IMR-90 (cell line): ENCODE results near the gene HVCN1. TPM values are rescaled to one million over a fixed set of nuclear protein-coding genes. Genes with fewer than 3 reads are reported as not detected.
A peak's percentile ranks its signal among the peaks of the same experiment; 100 is the strongest.

Source experiments
- ATAC-seq: fragments of 200-7000 bp; cut with Tn5 transposase; 2 replicates; pipeline ENCODE4 v1.9.1; 2020; ENCODE audit warnings: low read depth, mild to moderate bottlenecking, moderate library complexity
- BruUV-seq: library from RNA; stranded (reverse); fragments of 400-500 nt; replicated peaks from 2 replicates; lab custom pipeline; 2021; lab: Mats Ljungman, UMichigan
- CTCF ChIA-PET: fragments of 300-600 bp; formaldehyde crosslinking; extraction: SDS; loops from one replicate; lab custom pipeline; 2021; ENCODE audit warnings: antibody characterized with exemption; lab: Yijun Ruan, JAX
- POLR2A ChIA-PET: fragments of 300-600 bp; sonication (Branson Sonifier 250); formaldehyde crosslinking; loops from one replicate; lab custom pipeline; 2022; ENCODE audit warnings: antibody characterized with exemption; ENCODE audit not compliant: unreplicated experiment; lab: Charles Lee
- DNase-seq: peaks from one replicate; pipeline ENCODE4 v3.0.0; 2013
- H2AFZ ChIP-seq: replicated peaks from 2 replicates; pipeline ENCODE3; 2013; ENCODE audit warnings: low read length, mild to moderate bottlenecking; ENCODE audit not compliant: poor library complexity
- H2AK5ac ChIP-seq: 2 replicates; pipeline ENCODE4 v1.6.1; 2013; ENCODE audit warnings: low read depth, low read length, inconsistent platforms
- H2AK9ac ChIP-seq: replicated peaks from 2 replicates; pipeline ENCODE3; 2013; ENCODE audit warnings: mild to moderate bottlenecking, low read depth, low read length, moderate library complexity; ENCODE audit not compliant: poor library complexity
- H2BK120ac ChIP-seq: 2 replicates; pipeline ENCODE4 v1.6.1; 2013; ENCODE audit warnings: low read depth, low read length, inconsistent platforms
- H2BK15ac ChIP-seq: 3 replicates; pipeline ENCODE4 v1.6.1; 2013; ENCODE audit warnings: low read depth, low read length, inconsistent platforms
- H2BK20ac ChIP-seq: 2 replicates; pipeline ENCODE4 v1.6.1; 2013; ENCODE audit warnings: low read depth, mild to moderate bottlenecking, inconsistent platforms, low read length, moderate library complexity
- H2BK5ac ChIP-seq: 2 replicates; pipeline ENCODE4 v1.6.1; 2013; ENCODE audit warnings: mild to moderate bottlenecking, low read depth, low read length, inconsistent platforms; ENCODE audit not compliant: poor library complexity, severe bottlenecking
- H3K14ac ChIP-seq: replicated peaks from 2 replicates; pipeline ENCODE4 v1.6.1; 2013; ENCODE audit warnings: low read depth, low read length, inconsistent platforms
- H3K18ac ChIP-seq: 2 replicates; pipeline ENCODE4 v1.6.1; 2013; ENCODE audit warnings: low read depth, low read length, control low read depth
- H3K23ac ChIP-seq: 2 replicates; pipeline ENCODE4 v1.6.1; 2013; ENCODE audit warnings: low read depth, low read length, inconsistent platforms
- H3K27ac ChIP-seq: 2 replicates; pipeline ENCODE4 v1.5.1; 2013; ENCODE audit warnings: mild to moderate bottlenecking, control low read depth, low read length; ENCODE audit not compliant: insufficient read depth
- H3K27me3 ChIP-seq: 2 replicates; pipeline ENCODE4 v1.6.1; 2013; ENCODE audit warnings: low read length; ENCODE audit not compliant: control insufficient read depth, insufficient read depth
- H3K36me3 ChIP-seq: 2 replicates; pipeline ENCODE4 v1.6.1; 2013; ENCODE audit warnings: low read length, mixed read lengths; ENCODE audit not compliant: control insufficient read depth, insufficient read depth
- H3K4ac ChIP-seq: 2 replicates; pipeline ENCODE4 v1.6.1; 2013; ENCODE audit warnings: low read depth, low read length, inconsistent platforms
- H3K4me1 ChIP-seq: 2 replicates; pipeline ENCODE4 v1.6.1; 2013; ENCODE audit warnings: low read length, mixed read lengths; ENCODE audit not compliant: control insufficient read depth, insufficient read depth
- H3K4me2 ChIP-seq: 2 replicates; pipeline ENCODE4 v1.6.1; 2013; ENCODE audit warnings: low read depth, mild to moderate bottlenecking, control low read depth, low read length, moderate library complexity
- H3K4me3 ChIP-seq: 2 replicates; pipeline ENCODE4 v1.5.1; 2013; ENCODE audit warnings: low read depth, mild to moderate bottlenecking, control low read depth, low read length, moderate library complexity; ENCODE audit not compliant: insufficient read depth
- H3K56ac ChIP-seq: 2 replicates; pipeline ENCODE4 v1.6.1; 2013; ENCODE audit warnings: low read length, inconsistent platforms; ENCODE audit not compliant: insufficient read depth; ENCODE audit errors: extremely low read depth
- H3K79me1 ChIP-seq, 2 experiments: 2 replicates each; pipeline ENCODE4 v1.6.1; 2013; ENCODE audit warnings: low read length in 2 of 2, inconsistent platforms in 1 of 2, low read depth in 1 of 2
- H3K9ac ChIP-seq: 2 replicates; pipeline ENCODE4 v1.6.1; 2013; ENCODE audit warnings: low read depth, low read length, control low read depth
- H3K9me1 ChIP-seq: 2 replicates; pipeline ENCODE4 v1.6.1; 2013; ENCODE audit warnings: low read length, inconsistent platforms; ENCODE audit not compliant: insufficient read depth
- H3K9me3 ChIP-seq: 2 replicates; pipeline ENCODE4 v1.6.1; 2013; ENCODE audit warnings: low read length; ENCODE audit not compliant: control insufficient read depth, insufficient read depth
- H4K20me1 ChIP-seq: 2 replicates; pipeline ENCODE4 v1.6.1; 2013; ENCODE audit warnings: low read length, inconsistent platforms; ENCODE audit not compliant: insufficient read depth
- H4K5ac ChIP-seq: 2 replicates; pipeline ENCODE4 v1.6.1; 2013; ENCODE audit warnings: mild to moderate bottlenecking, low read depth, low read length, control low read depth
- H4K8ac ChIP-seq, 2 experiments: 2 replicates each; pipeline ENCODE4 v1.6.1; 2013; ENCODE audit warnings: low read depth in 2 of 2, low read length in 2 of 2, control low read depth in 1 of 2, inconsistent platforms in 1 of 2
- H4K91ac ChIP-seq: 2 replicates; pipeline ENCODE4 v1.6.1; 2013; ENCODE audit warnings: low read depth, low read length, inconsistent platforms; ENCODE audit not compliant: insufficient read depth
- BHLHE40 ChIP-seq: fragments of 150-350 bp; IDR thresholded peaks from 2 replicates; pipeline ENCODE4 v1.6.1; 2016; ENCODE audit warnings: mild to moderate bottlenecking, low read depth, low read length
- CEBPB ChIP-seq: IDR thresholded peaks from 2 replicates; pipeline ENCODE4 v1.6.1; 2012; ENCODE audit warnings: low read depth, low read length, improper control_type of control experiment
- CHD1 ChIP-seq: IDR thresholded peaks from 2 replicates; pipeline ENCODE4 v1.6.1; 2012; ENCODE audit warnings: low read depth, low read length, improper control_type of control experiment
- FOS ChIP-seq: fragments of 150-350 bp; IDR thresholded peaks from 2 replicates; pipeline ENCODE4 v1.6.1; 2016; ENCODE audit warnings: low read depth, low read length
- MAFK ChIP-seq: IDR thresholded peaks from 2 replicates; pipeline ENCODE4 v1.6.1; 2012; ENCODE audit warnings: low read depth, low read length, improper control_type of control experiment
- MAZ ChIP-seq: IDR thresholded peaks from 2 replicates; pipeline ENCODE4 v1.6.1; 2012; ENCODE audit warnings: low read depth, mild to moderate bottlenecking, low read length, improper control_type of control experiment, moderate library complexity, borderline replicate concordance
- MXI1 ChIP-seq: IDR thresholded peaks from 2 replicates; pipeline ENCODE4 v1.6.1; 2012; ENCODE audit warnings: low read depth, mild to moderate bottlenecking, low read length, moderate library complexity, borderline replicate concordance
- NFE2L2 ChIP-seq: fragments of 150-350 bp; IDR thresholded peaks from 2 replicates; pipeline ENCODE4 v1.6.1; 2016; ENCODE audit warnings: low read depth, mild to moderate bottlenecking, low read length
- POLR2A ChIP-seq: IDR thresholded peaks from 2 replicates; pipeline ENCODE4 v1.6.1; 2012; ENCODE audit warnings: mild to moderate bottlenecking, low read depth, low read length
- RAD21 ChIP-seq: IDR thresholded peaks from 2 replicates; pipeline ENCODE4 v1.6.1; 2012; ENCODE audit warnings: low read length, improper control_type of control experiment
- RFX5 ChIP-seq: IDR thresholded peaks from 2 replicates; pipeline ENCODE4 v1.8.0; 2012; ENCODE audit warnings: low read depth, mild to moderate bottlenecking, low read length, moderate library complexity
- SMC3 ChIP-seq: fragments of 150-350 bp; IDR thresholded peaks from 2 replicates; pipeline ENCODE4 v1.6.1; 2016; ENCODE audit warnings: low read depth, mild to moderate bottlenecking, antibody characterized with exemption, low read length, moderate library complexity
- WGBS, 2 experiments: methylation state at CpG; one replicate each; pipeline versions ENCODE4 v1.1.5 to v1.1.7; 2013; ENCODE audit warnings: missing lambda C conversion rate in 2 of 2; ENCODE audit not compliant: insufficient read length in 1 of 2; ENCODE audit errors: extremely low coverage in 2 of 2; 5-methylcytosine and 5-hydroxymethylcytosine counted together
- dilution Hi-C: fragments of 300-500 bp; cut with HindIII; formaldehyde crosslinking; loops from one replicate; pipeline ENCODE4 v1.14.3; 2018; ENCODE audit warnings: low sequenced_read_pairs; ENCODE audit not compliant: unreplicated experiment
- in situ Hi-C: fragments of 300-500 bp; cut with MboI; formaldehyde crosslinking; loops from 3 replicates; pipeline ENCODE4 v1.14.3; 2019; ENCODE audit warnings: low sequenced_read_pairs, inconsistent platforms, mixed read lengths
- intact Hi-C: fragments of 100-400 bp; cut with micrococcal nuclease; formaldehyde crosslinking; loops from 2 replicates; pipeline ENCODE4 v1.10.0; 2022
- polyA plus RNA-seq, 3 experiments: library from polyadenylated mRNA; depleted of rRNA; stranded (reverse); fragments of >200 nt; gene quantifications; 2 replicates each; pipeline ENCODE4 v1.2.3, GENCODE V29; 2012; ENCODE audit warnings: low replicate concordance in 1 of 3
- total RNA-seq: library from RNA; depleted of rRNA; stranded (reverse); fragments of >200 nt; gene quantifications from 2 replicates; pipeline ENCODE4 v1.2.3, GENCODE V29; 2012
- TF ChIP-seq, protein P1 (sequence below): fragments of 150-350 bp; IDR thresholded peaks from 2 replicates; pipeline ENCODE4 v1.6.1; 2016; ENCODE audit warnings: low read depth, mild to moderate bottlenecking, low read length, moderate library complexity, borderline replicate concordance
- TF ChIP-seq, protein P2 (sequence below): fragments of 150-350 bp; IDR thresholded peaks from 2 replicates; pipeline ENCODE4 v1.6.1; 2017; ENCODE audit warnings: mild to moderate bottlenecking, antibody characterized with exemption, low read length, low read depth

The HVCN1 gene
- total and polyA plus RNA-seq, 2 of the 4 experiments (the other 2 are of a cell fraction), result 1.9 to 2.0 TPM

DNA sequence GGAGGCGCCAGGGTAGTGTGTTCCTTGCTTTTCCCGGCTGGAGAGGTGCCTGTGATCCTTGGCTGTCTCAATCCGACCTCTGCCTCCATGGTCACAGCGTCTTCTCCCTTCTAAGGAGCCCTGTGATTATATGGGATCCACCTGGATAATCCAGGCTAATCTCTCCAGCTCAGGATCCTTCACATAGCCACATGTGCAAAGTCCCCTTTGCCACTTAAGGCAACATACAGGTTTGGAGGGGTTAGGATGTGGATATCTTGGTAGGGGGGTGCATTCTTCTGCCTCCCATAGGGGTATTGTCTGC, 1.2 kb upstream of the HVCN1 start:
- H3K4me2 ChIP-seq, result no peak overlapping the region
- H3K9me1 ChIP-seq, result no peaks in the 10 kb centered on the region
- peaks cover 31% of the 10 kb centered on the region for H3K27me3 ChIP-seq
- no peak overlapping the region for H4K8ac ChIP-seq
- in situ Hi-C loops (no loop called here), intact Hi-C loops (no loop called here), dilution Hi-C loops (no loop called here)
- no peak overlapping the region for H4K91ac ChIP-seq
- no peak overlapping the region for H2AK5ac ChIP-seq
- BruUV-seq, result no TSS peak
- H3K79me1 ChIP-seq, result no peaks in the 10 kb centered on the region
- H2BK5ac ChIP-seq, result no peak overlapping the region
- H3K36me3 ChIP-seq, result no peaks in the 10 kb centered on the region
- no peak overlapping the region for H3K56ac ChIP-seq
- TF ChIP-seq MAFK (no peak), SMC3 (no peak), CHD1 (no peak), RFX5 (no peak), NFE2L2 (no peak), BHLHE40 (no peak), FOS (no peak), CEBPB (no peak), POLR2A (no peak), MAZ (no peak), RAD21 (no peak), MXI1 (no peak)
- TF ChIP-seq, protein P1, sequence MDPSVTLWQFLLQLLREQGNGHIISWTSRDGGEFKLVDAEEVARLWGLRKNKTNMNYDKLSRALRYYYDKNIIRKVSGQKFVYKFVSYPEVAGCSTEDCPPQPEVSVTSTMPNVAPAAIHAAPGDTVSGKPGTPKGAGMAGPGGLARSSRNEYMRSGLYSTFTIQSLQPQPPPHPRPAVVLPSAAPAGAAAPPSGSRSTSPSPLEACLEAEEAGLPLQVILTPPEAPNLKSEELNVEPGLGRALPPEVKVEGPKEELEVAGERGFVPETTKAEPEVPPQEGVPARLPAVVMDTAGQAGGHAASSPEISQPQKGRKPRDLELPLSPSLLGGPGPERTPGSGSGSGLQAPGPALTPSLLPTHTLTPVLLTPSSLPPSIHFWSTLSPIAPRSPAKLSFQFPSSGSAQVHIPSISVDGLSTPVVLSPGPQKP, result no peak
- TF ChIP-seq, protein P2, sequence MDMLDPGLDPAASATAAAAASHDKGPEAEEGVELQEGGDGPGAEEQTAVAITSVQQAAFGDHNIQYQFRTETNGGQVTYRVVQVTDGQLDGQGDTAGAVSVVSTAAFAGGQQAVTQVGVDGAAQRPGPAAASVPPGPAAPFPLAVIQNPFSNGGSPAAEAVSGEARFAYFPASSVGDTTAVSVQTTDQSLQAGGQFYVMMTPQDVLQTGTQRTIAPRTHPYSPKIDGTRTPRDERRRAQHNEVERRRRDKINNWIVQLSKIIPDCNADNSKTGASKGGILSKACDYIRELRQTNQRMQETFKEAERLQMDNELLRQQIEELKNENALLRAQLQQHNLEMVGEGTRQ, result no peak
- H3K18ac ChIP-seq, result no peak overlapping the region
- DNase-seq (no peak), ATAC-seq (no peak)
- no peak overlapping the region for H3K27ac ChIP-seq
- H3K4ac ChIP-seq, result no peak overlapping the region
- no CpG with 5 or more reads among the region's 4 CpGs for WGBS, 2 experiments
- no peak overlapping the region for H3K4me3 ChIP-seq
- H3K4me1 ChIP-seq, result peaks cover 7% of the 10 kb centered on the region; the same call in 1 of the 2 replicates
- H3K14ac ChIP-seq, result no peak overlapping the region
- ChIA-PET POLR2A (no interaction called here), CTCF (no interaction called here)
- no peak overlapping the region for H4K5ac ChIP-seq
- H2AK9ac ChIP-seq, result no peak overlapping the region
- no peak overlapping the region for H3K23ac ChIP-seq
- H4K20me1 ChIP-seq, result no peaks in the 10 kb centered on the region
- no peak overlapping the region for H2BK15ac ChIP-seq
- peak overlapping the region; percentile 94 for H2AFZ ChIP-seq
- no peak overlapping the region for H2BK120ac ChIP-seq
- H3K9ac ChIP-seq, result no peak overlapping the region
- no peak overlapping the region for H2BK20ac ChIP-seq
- H3K9me3 ChIP-seq, result peaks cover 3% of the 10 kb centered on the region; the same call in 1 of the 2 replicates
